ENCODE measurements around the gene COPS7B. TPM values are rescaled to one million over a fixed set of nuclear protein-coding genes. Genes with fewer than 3 reads are reported as not detected.
"Not testable (repeated sequence)": the region's sequence is repeated elsewhere in the genome, so short reads cannot be mapped to it uniquely, and the experiment has no call there.

COPS7B gene
- total RNA-seq, 1 experiment from 2014 or later = 41.3 TPM

DNA sequence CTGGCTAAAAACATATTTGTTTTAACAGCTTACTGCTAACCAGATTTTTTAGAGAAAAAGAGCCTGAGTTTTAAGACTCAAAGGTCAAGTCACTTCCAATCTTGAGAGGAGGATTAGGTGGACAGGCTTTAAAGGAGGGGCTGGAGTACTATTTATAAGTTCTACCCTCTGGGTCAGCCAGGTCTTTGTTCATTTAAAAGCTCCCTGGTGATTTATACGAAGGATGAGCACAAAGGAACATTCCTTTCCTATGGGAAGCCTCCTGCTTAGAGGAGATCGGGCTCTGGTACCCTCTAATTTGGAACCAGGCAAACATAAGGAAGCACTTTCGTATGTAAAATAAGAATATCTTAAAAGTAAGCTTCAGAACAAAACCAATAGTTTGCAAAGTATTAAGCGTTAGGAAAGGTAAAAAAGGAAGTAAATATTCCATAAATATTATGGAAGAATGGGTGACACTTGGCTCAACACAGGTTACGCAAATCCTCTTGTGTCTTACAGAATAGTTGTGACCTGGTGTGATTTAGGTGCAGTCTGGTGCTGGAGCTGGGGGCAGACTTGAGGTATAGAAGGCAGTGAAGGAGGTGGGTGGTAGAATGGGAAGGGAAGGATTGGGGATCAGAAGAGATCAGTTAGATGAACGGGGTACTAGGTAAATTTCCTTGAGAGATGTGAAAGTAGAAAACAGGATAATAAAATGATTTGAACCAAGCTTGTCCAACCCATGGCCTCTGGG is 40.8 kb upstream of the COPS7B start:
- intact Hi-C loops (cut with micrococcal nuclease; ENCODE audit: unreplicated experiment) = no loop called here
- no peak for DNase-seq (ENCODE audit: low read depth, low spot score)
- no peaks in the 10 kb centered on the region for H3K4me1 ChIP-seq (ENCODE audit: control insufficient read depth, insufficient read depth, low read length)
- in situ Hi-C loops (cut with HindIII; ENCODE audit: low pct_unique_long_range_greater_than_20kb, low sequenced_read_pairs) = no loop called here
- no peaks in the 10 kb centered on the region for H3K27me3 ChIP-seq (ENCODE audit: control insufficient read depth, insufficient read depth, low read length)
- CTCF ChIA-PET = no interaction called here
- no peak overlapping the region for H3K4me3 ChIP-seq (ENCODE audit: low read depth in 2 of 2, low read length in 2 of 2)
- H3K36me3 ChIP-seq (ENCODE audit: control insufficient read depth, insufficient read depth, low read length) = no peaks in the 10 kb centered on the region
- no TSS peak for BruUV-seq (replicated peaks)
- TF ChIP-seq, protein P1, sequence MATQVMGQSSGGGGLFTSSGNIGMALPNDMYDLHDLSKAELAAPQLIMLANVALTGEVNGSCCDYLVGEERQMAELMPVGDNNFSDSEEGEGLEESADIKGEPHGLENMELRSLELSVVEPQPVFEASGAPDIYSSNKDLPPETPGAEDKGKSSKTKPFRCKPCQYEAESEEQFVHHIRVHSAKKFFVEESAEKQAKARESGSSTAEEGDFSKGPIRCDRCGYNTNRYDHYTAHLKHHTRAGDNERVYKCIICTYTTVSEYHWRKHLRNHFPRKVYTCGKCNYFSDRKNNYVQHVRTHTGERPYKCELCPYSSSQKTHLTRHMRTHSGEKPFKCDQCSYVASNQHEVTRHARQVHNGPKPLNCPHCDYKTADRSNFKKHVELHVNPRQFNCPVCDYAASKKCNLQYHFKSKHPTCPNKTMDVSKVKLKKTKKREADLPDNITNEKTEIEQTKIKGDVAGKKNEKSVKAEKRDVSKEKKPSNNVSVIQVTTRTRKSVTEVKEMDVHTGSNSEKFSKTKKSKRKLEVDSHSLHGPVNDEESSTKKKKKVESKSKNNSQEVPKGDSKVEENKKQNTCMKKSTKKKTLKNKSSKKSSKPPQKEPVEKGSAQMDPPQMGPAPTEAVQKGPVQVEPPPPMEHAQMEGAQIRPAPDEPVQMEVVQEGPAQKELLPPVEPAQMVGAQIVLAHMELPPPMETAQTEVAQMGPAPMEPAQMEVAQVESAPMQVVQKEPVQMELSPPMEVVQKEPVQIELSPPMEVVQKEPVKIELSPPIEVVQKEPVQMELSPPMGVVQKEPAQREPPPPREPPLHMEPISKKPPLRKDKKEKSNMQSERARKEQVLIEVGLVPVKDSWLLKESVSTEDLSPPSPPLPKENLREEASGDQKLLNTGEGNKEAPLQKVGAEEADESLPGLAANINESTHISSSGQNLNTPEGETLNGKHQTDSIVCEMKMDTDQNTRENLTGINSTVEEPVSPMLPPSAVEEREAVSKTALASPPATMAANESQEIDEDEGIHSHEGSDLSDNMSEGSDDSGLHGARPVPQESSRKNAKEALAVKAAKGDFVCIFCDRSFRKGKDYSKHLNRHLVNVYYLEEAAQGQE (IDR thresholded peaks at IDR 0.05; ENCODE audit: insufficient read depth in 1 of 2, low read depth in 2 of 2, low read length in 1 of 2) = no peak
- TF ChIP-seq, protein P2, sequence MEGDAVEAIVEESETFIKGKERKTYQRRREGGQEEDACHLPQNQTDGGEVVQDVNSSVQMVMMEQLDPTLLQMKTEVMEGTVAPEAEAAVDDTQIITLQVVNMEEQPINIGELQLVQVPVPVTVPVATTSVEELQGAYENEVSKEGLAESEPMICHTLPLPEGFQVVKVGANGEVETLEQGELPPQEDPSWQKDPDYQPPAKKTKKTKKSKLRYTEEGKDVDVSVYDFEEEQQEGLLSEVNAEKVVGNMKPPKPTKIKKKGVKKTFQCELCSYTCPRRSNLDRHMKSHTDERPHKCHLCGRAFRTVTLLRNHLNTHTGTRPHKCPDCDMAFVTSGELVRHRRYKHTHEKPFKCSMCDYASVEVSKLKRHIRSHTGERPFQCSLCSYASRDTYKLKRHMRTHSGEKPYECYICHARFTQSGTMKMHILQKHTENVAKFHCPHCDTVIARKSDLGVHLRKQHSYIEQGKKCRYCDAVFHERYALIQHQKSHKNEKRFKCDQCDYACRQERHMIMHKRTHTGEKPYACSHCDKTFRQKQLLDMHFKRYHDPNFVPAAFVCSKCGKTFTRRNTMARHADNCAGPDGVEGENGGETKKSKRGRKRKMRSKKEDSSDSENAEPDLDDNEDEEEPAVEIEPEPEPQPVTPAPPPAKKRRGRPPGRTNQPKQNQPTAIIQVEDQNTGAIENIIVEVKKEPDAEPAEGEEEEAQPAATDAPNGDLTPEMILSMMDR (IDR thresholded peaks at IDR 0.05) = no peak
- TF ChIP-seq TCF7L2 (IDR thresholded peaks at IDR 0.05; ENCODE audit: low read depth, low read length) (no peak), POLR2AphosphoS5 (IDR thresholded peaks at IDR 0.05; ENCODE audit: low read depth, low read length) (no peak), SIN3A (IDR thresholded peaks at IDR 0.05; ENCODE audit: borderline replicate concordance, insufficient read depth, low read depth, low read length) (no peak)
- H3K9me3 ChIP-seq (ENCODE audit: control insufficient read depth, insufficient read depth, low read depth, low read length) = no peaks in the 10 kb centered on the region
- ATAC-seq = no peak
- no peak overlapping the region for H3K27ac ChIP-seq (ENCODE audit: low read length)
- POLR2A ChIA-PET = no interaction called here

DNA sequence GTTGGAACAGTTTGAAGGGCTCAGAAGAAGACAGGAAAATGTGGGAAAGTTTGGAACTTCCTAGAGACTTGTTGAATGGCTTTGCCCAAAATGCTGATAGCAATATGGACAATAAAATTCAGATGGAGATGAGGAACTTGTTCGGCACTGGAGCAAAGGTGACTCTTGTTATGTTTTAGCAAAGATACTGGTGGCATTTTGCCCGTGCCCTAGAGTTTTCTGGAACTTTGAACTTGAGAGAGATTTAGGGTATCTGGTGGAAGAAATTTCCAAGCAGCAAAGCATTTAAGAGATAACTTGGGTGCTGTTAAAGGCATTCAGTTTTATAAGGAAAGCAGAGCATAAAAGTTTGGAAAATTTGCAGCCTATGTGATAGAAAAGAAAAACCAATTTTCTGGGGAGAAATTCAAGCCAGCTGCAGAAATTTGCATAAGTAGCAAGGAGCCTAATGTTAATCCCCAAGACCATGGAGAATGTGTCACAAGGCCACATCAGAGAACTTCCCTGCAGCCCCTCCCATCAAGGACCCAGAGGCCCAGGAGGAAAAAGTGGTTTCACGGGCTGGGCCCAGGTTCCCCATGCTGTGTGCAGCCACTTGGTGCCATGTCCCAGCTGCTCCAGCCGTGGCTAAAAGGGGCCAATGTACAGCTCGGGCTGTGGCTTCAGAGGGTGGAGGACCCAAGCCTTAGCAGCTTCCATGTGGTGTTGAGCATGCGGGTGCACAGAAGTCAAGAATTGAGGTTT is 37.9 kb upstream of the COPS7B start:
- DNase-seq (ENCODE audit: low read depth, low spot score); H3K9me3 ChIP-seq (ENCODE audit: control insufficient read depth, insufficient read depth, low read depth, low read length); ATAC-seq; intact Hi-C loops (cut with micrococcal nuclease; ENCODE audit: unreplicated experiment); POLR2A ChIA-PET; H3K4me3 ChIP-seq (ENCODE audit: low read depth in 2 of 2, low read length in 2 of 2); in situ Hi-C loops (cut with HindIII; ENCODE audit: low pct_unique_long_range_greater_than_20kb, low sequenced_read_pairs); H3K27ac ChIP-seq (ENCODE audit: low read length); H3K36me3 ChIP-seq (ENCODE audit: control insufficient read depth, insufficient read depth, low read length); BruUV-seq (replicated peaks); H3K4me1 ChIP-seq (ENCODE audit: control insufficient read depth, insufficient read depth, low read length); H3K27me3 ChIP-seq (ENCODE audit: control insufficient read depth, insufficient read depth, low read length): not testable (repeated sequence)
- CTCF ChIA-PET = interaction anchor here (0.7 kb wide), 1 partner anchor 73 kb away, joined by 3 read pairs; no protein-coding TSS in a partner anchor

DNA sequence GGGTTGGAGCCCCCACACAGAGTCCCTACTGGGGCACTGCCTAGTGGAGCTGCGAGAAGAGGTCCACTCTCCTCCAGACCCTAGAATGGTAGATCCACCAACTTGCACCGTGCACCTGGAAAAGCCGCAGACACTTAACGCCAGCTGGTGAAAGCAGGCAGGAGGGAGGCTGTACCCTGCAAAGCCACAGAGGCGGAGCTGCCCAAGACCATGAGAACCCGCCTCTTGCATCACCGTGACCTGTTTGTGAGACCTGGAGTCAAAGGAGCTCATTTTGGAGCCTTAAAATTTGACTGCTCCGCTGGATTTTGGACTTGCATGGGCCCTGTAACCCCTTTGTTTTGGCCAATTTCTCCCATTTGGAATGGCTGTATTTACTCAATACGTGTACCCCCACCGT is 37.2 kb upstream of the COPS7B start:
- POLR2A ChIA-PET; H3K4me3 ChIP-seq (ENCODE audit: low read depth in 2 of 2, low read length in 2 of 2); BruUV-seq (replicated peaks); H3K27ac ChIP-seq (ENCODE audit: low read length); CTCF ChIA-PET; H3K9me3 ChIP-seq (ENCODE audit: control insufficient read depth, insufficient read depth, low read depth, low read length); in situ Hi-C loops (cut with HindIII; ENCODE audit: low pct_unique_long_range_greater_than_20kb, low sequenced_read_pairs); H3K36me3 ChIP-seq (ENCODE audit: control insufficient read depth, insufficient read depth, low read length); H3K4me1 ChIP-seq (ENCODE audit: control insufficient read depth, insufficient read depth, low read length); intact Hi-C loops (cut with micrococcal nuclease; ENCODE audit: unreplicated experiment); DNase-seq (ENCODE audit: low read depth, low spot score); ATAC-seq; H3K27me3 ChIP-seq (ENCODE audit: control insufficient read depth, insufficient read depth, low read length): not testable (repeated sequence)

All from Panc1 (cell line).